ENCODE data around the gene VPS36.

DNA sequence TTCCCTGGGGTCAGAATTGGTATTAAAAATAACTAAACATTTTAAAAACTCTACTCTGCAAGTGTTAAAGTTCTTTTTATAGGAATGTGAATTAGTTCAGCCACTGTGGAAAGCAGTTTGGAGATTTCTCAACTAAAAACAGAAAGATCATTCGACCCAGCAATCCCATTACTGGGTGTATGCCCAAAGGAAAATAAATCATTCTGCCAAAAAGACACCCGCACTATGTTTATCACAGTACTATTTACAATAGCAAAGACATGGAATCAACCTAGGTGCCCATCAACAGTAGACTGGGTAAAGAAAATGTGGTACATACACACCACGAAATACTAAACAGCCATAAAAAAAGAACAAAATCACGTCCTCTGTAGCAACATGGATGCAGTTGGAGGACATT is 43.8 kb downstream of the VPS36 start:
- TF ChIP-seq, protein P1, sequence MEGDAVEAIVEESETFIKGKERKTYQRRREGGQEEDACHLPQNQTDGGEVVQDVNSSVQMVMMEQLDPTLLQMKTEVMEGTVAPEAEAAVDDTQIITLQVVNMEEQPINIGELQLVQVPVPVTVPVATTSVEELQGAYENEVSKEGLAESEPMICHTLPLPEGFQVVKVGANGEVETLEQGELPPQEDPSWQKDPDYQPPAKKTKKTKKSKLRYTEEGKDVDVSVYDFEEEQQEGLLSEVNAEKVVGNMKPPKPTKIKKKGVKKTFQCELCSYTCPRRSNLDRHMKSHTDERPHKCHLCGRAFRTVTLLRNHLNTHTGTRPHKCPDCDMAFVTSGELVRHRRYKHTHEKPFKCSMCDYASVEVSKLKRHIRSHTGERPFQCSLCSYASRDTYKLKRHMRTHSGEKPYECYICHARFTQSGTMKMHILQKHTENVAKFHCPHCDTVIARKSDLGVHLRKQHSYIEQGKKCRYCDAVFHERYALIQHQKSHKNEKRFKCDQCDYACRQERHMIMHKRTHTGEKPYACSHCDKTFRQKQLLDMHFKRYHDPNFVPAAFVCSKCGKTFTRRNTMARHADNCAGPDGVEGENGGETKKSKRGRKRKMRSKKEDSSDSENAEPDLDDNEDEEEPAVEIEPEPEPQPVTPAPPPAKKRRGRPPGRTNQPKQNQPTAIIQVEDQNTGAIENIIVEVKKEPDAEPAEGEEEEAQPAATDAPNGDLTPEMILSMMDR (IDR thresholded peaks at IDR 0.05), result no peak
- TF ChIP-seq POLR2A (IDR thresholded peaks at IDR 0.05), result no peak
